ENCODE results near the gene TBR1.

The TBR1 gene

DNA sequence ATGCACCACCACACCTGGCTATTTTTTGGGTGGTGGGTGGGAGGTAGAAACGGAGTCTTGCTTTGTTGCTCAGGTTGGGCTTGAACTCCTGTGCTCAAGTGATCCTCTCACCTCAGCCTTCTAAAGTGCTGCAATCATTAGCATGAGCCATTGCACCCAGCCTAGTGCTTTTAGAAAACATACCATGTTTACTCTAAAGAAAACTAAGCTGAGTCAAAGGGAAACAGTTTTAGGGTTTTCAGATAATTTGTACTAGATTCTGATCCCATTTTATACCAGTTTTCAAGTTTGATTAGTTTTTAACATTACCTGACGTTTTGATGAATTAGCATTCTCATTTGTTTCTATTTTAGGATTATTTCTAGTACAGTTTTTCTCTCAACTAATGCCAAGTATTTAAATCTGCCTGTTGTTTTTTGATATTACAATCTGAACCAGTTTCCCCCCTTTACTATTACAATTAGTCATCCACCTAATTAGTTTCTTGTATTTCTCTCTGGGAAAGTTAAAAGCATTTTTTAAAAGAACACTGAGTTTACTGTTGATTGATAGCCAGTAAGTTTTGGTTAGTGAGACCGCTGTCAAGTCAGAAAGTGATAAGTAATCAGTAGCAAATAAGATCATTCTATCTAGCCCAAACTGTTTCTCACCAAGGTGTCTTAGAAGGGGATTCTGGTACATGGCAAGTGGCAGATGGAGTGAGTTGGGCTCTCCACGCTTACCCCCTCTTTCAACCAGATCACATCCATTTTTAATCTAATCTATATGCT lies 24.2 kb upstream of the TBR1 start:
- no peak for DNase-seq (ENCODE audit: low read depth)
- TF ChIP-seq CTCF (IDR thresholded peaks at IDR 0.05; ENCODE audit: control insufficient read depth, extremely low read depth, insufficient read depth): no peak
- H3K4me3 ChIP-seq (ENCODE audit: low read depth, low read length): no peak overlapping the region

DNA sequence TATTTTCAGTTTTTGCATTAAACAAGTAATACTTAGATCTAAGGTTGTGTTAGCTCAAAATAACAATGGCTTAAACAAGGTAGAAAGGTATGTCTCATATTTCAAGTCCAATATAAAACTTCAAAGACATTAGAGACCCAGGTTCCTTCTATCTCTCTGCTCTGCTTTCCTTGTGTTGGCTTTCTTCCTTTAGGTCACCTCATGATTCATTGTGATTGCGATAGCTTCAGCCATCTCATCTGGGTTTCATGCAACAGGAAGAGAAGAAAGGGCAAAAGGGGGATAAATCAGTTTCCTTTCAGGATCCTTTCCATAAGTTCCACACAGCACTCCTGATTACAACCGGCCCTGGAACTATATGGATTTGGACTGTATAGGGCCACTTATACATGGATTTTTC lies 16.0 kb upstream of the TBR1 start:
- no peak for TF ChIP-seq CTCF (IDR thresholded peaks at IDR 0.05; ENCODE audit: control insufficient read depth, extremely low read depth, insufficient read depth)
- no peak for DNase-seq (ENCODE audit: low read depth)
- H3K4me3 ChIP-seq (ENCODE audit: low read depth, low read length): no peak overlapping the region

DNA sequence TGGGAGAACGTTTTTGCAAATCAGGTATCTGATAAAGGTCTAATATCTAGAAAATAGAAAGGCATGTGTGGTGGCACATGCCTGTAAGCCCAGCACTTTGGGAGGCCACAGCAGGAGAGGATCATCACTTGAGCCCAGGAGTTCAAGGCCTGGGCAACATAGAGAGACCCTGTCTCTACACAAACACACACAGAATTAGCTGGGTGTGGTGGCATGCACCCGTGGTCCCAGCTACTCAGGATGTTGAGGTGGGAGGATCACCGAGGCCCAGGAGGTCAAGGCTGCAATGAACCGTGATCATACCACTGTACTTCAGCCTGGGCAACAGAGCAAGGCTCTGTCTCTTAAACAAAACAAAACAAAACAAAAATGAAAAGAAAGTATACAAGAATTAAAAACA lies 13.8 kb upstream of the TBR1 start:
- DNase-seq (ENCODE audit: low read depth): no peak
- no peak for TF ChIP-seq CTCF (IDR thresholded peaks at IDR 0.05; ENCODE audit: control insufficient read depth, extremely low read depth, insufficient read depth)
- H3K4me3 ChIP-seq (ENCODE audit: low read depth, low read length): no peak overlapping the region

GRCh38 chr2:161406316-161406715 lies 9.8 kb upstream of the TBR1 start:
- no peak overlapping the region for H3K4me3 ChIP-seq (ENCODE audit: low read depth, low read length)
- no peak for TF ChIP-seq CTCF (IDR thresholded peaks at IDR 0.05; ENCODE audit: control insufficient read depth, extremely low read depth, insufficient read depth)
- DNase-seq (ENCODE audit: low read depth): peak; percentile 42

GRCh38 chr2:161407597-161407996 lies 8.5 kb upstream of the TBR1 start:
- TF ChIP-seq CTCF (IDR thresholded peaks at IDR 0.05; ENCODE audit: control insufficient read depth, extremely low read depth, insufficient read depth): no peak
- H3K4me3 ChIP-seq (ENCODE audit: low read depth, low read length): no peak overlapping the region
- no peak for DNase-seq (ENCODE audit: low read depth)

DNA sequence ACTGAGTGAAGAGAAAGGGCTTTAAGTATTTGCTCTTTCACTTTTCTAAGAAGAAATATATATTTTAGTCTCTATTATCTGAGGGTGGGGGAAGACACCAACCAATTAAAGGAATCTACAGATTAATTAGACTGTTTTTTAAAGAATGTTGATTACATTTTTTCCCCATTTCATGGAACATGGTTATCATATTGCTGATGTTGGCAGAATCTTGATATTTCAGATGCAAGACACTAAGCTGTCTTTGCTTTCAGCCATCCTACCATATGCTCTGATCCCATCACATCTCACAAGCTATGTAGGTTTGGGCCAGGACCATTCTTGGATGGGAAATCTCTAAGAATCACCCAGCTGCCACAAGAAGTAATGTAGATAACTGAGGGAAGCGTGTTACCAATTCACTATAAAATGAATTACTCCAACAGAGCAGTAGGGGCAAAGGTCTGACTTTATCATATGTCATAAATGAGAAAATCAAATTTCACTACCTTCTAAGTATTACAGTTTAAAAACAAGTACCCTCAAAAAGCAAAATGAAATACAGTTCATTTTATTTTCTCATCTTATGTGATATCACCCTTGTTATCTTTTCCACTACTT lies 6.7 kb upstream of the TBR1 start:
- no peak for DNase-seq (ENCODE audit: low read depth)
- no peak for TF ChIP-seq CTCF (IDR thresholded peaks at IDR 0.05; ENCODE audit: control insufficient read depth, extremely low read depth, insufficient read depth)
- no peak overlapping the region for H3K4me3 ChIP-seq (ENCODE audit: low read depth, low read length)

GRCh38 chr2:161412346-161412745 lies 3.8 kb upstream of the TBR1 start:
- TF ChIP-seq CTCF (IDR thresholded peaks at IDR 0.05; ENCODE audit: control insufficient read depth, extremely low read depth, insufficient read depth): no peak
- DNase-seq (ENCODE audit: low read depth): no peak
- H3K4me3 ChIP-seq (ENCODE audit: low read depth, low read length): no peak overlapping the region

Data from LNCaP clone FGC (cell line).